ENCODE measurements around the gene ANAPC4. TPM values are rescaled to one million over a fixed set of nuclear protein-coding genes. Genes with fewer than 3 reads are reported as not detected.
A peak's percentile ranks its signal among the peaks of the same experiment; 100 is the strongest.
"Not testable (repeated sequence)": the region's sequence is repeated elsewhere in the genome, so short reads cannot be mapped to it uniquely, and the experiment has no call there.

Gene ANAPC4, protein sequence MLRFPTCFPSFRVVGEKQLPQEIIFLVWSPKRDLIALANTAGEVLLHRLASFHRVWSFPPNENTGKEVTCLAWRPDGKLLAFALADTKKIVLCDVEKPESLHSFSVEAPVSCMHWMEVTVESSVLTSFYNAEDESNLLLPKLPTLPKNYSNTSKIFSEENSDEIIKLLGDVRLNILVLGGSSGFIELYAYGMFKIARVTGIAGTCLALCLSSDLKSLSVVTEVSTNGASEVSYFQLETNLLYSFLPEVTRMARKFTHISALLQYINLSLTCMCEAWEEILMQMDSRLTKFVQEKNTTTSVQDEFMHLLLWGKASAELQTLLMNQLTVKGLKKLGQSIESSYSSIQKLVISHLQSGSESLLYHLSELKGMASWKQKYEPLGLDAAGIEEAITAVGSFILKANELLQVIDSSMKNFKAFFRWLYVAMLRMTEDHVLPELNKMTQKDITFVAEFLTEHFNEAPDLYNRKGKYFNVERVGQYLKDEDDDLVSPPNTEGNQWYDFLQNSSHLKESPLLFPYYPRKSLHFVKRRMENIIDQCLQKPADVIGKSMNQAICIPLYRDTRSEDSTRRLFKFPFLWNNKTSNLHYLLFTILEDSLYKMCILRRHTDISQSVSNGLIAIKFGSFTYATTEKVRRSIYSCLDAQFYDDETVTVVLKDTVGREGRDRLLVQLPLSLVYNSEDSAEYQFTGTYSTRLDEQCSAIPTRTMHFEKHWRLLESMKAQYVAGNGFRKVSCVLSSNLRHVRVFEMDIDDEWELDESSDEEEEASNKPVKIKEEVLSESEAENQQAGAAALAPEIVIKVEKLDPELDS
- total RNA-seq (2014; rRNA removed; shearing (Covaris generic); ENCODE audit: low replicate concordance), result 57.6 and 75.7 TPM in 2 replicates

- peak within 1 kb of the TSS; percentile 95 for H3K4me3 ChIP-seq (ENCODE audit: low read length)
- H4K20me1 ChIP-seq (ENCODE audit: insufficient read depth, low read depth, low read length), result no peaks in the 10 kb centered on the region
- peaks cover 15% of the 10 kb centered on the region; the same call in 1 of the 2 replicates for H3K36me3 ChIP-seq (ENCODE audit: insufficient read depth, low read length)
- H3K9me2 ChIP-seq (replicated peaks; ENCODE audit: insufficient read depth, low read length), result no peaks in the 10 kb centered on the region
- no peaks in the 10 kb centered on the region for H3K9me3 ChIP-seq (ENCODE audit: low read length)
- H3K79me2 ChIP-seq (ENCODE audit: low read length), result peaks cover 44% of the 10 kb centered on the region
- peak; percentile 99 for DNase-seq
- peak within 1 kb of the TSS; percentile 89 for H2AFZ ChIP-seq (ENCODE audit: low read length)
- H3K4me2 ChIP-seq (ENCODE audit: low read depth, low read length, poor library complexity, severe bottlenecking), result peak within 1 kb of the TSS; percentile 81
- peak within 1 kb of the TSS; percentile 10; the same call in 1 of the 2 replicates for H3K27ac ChIP-seq (ENCODE audit: low read length)
- H3K27me3 ChIP-seq (ENCODE audit: low read length), result no peaks in the 10 kb centered on the region
- peak within 1 kb of the TSS; percentile 89 for H3K9ac ChIP-seq (ENCODE audit: low read length)
- H3K4me1 ChIP-seq (ENCODE audit: low read length), result peaks cover 24% of the 10 kb centered on the region
These were observed at the start of gene ANAPC4 for GRCh38 chr4:25376754-25377571. TSS of gene ANAPC4 (plus strand) at chr4:25377263. CDS start at chr4:25377428, 165 bp downstream.

GRCh38 chr4:25328463-25328862, 48.6 kb upstream of the ANAPC4 start:
- not testable (repeated sequence) for H3K9me3 ChIP-seq (ENCODE audit: low read length); H3K9me2 ChIP-seq (replicated peaks; ENCODE audit: insufficient read depth, low read length); H3K27me3 ChIP-seq (ENCODE audit: low read length); H3K4me3 ChIP-seq (ENCODE audit: low read length); H2AFZ ChIP-seq (ENCODE audit: low read length); H3K9ac ChIP-seq (ENCODE audit: low read length); H3K36me3 ChIP-seq (ENCODE audit: insufficient read depth, low read length); H3K4me2 ChIP-seq (ENCODE audit: low read depth, low read length, poor library complexity, severe bottlenecking); H3K27ac ChIP-seq (ENCODE audit: low read length); H4K20me1 ChIP-seq (ENCODE audit: insufficient read depth, low read depth, low read length); DNase-seq; H3K4me1 ChIP-seq (ENCODE audit: low read length)
- H3K79me2 ChIP-seq (ENCODE audit: low read length), result peaks cover 31% of the 10 kb centered on the region

- H3K27ac ChIP-seq (ENCODE audit: low read length), result no peak overlapping the region
- no peak for DNase-seq
- no peaks in the 10 kb centered on the region for H3K9me2 ChIP-seq (replicated peaks; ENCODE audit: insufficient read depth, low read length)
- no peaks in the 10 kb centered on the region for H3K27me3 ChIP-seq (ENCODE audit: low read length)
- no peak overlapping the region for H3K9ac ChIP-seq (ENCODE audit: low read length)
- H2AFZ ChIP-seq (ENCODE audit: low read length), result no peak overlapping the region
- H3K9me3 ChIP-seq (ENCODE audit: low read length), result no peaks in the 10 kb centered on the region
- H4K20me1 ChIP-seq (ENCODE audit: insufficient read depth, low read depth, low read length), result no peaks in the 10 kb centered on the region
- no peaks in the 10 kb centered on the region for H3K4me1 ChIP-seq (ENCODE audit: low read length)
- H3K4me3 ChIP-seq (ENCODE audit: low read length), result no peak overlapping the region
- no peaks in the 10 kb centered on the region for H3K36me3 ChIP-seq (ENCODE audit: insufficient read depth, low read length)
- H3K79me2 ChIP-seq (ENCODE audit: low read length), result peaks cover 26% of the 10 kb centered on the region
- no peak overlapping the region for H3K4me2 ChIP-seq (ENCODE audit: low read depth, low read length, poor library complexity, severe bottlenecking)
These were observed 46.7 kb upstream of the ANAPC4 start for GRCh38 chr4:25330335-25330734.

DNA sequence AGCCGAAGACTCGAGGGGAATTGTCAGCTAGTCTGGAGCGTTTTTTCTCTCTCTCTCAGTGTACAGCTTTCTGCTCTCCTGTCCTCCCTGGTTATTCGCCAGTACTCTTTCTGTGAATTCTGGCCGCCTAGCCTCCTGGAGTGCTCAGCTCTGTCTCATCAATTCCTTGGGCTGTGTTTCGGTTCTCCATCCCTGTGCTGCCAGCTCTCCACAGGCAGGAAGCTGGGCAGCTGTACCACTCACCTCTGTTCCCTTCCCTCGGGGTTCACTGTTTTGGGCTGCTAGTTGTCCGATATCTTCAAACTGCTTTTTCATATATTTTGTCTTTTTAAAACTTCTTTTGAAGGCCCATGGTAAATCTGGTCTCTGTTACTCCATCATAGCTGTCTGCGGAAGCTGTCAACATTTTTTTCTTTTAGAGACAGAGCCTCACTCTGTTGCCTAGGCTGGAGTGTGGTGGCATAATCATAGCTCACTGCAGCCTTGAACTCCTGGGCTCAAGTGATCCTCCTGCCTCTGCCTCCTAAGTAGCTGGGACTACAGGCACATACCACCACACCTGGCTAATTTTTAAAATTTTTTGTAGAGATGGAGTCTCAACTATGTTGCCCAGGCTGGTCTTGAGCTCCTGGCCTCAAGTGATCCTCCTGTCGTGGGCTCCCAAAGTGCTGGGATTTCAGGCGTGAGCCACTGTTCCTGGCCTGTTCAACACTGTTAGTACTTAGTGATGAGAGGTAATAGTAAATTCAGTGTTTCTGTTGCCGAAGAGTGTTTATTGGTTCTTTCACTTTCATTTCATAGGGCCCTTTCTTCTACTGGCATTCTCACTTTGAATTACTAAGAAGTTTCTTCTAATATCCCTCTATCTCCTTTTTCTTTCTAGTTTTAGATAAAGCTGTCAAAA, 45.9 kb upstream of the ANAPC4 start:
- Histone ChIP-seq H3K27ac (ENCODE audit: low read length) (no peak overlapping the region), H3K9ac (ENCODE audit: low read length) (no peak overlapping the region), H3K4me1 (ENCODE audit: low read length) (no peaks in the 10 kb centered on the region), H3K4me2 (ENCODE audit: low read depth, low read length, poor library complexity, severe bottlenecking) (no peak overlapping the region), H2AFZ (ENCODE audit: low read length) (no peak overlapping the region), H3K79me2 (ENCODE audit: low read length) (peaks cover 21% of the 10 kb centered on the region), H3K9me2 (replicated peaks; ENCODE audit: insufficient read depth, low read length) (no peaks in the 10 kb centered on the region), H3K4me3 (ENCODE audit: low read length) (no peak overlapping the region), H4K20me1 (ENCODE audit: insufficient read depth, low read depth, low read length) (no peaks in the 10 kb centered on the region), H3K36me3 (ENCODE audit: insufficient read depth, low read length) (no peaks in the 10 kb centered on the region), H3K9me3 (ENCODE audit: low read length) (no peaks in the 10 kb centered on the region), H3K27me3 (ENCODE audit: low read length) (no peaks in the 10 kb centered on the region)
- no peak for DNase-seq

DNA sequence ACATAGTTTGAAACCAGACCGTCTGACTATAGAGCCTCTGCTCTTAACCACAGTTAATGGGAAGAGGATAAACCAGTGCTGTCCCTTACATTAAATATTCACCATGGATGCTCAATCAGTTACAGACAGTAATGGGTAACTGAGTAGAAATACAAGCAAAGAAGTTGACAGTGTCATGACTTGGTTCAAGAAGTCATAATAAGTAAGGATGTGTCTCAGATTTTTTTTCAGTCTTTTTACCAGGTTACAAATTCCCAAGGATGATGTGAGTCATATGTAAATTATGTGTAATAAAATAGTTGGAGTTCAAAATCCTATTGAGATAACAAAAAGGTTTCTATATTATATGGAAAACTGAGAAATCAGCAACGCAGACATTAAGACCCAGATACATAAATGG, 33.4 kb upstream of the ANAPC4 start:
- no peak overlapping the region for H3K4me3 ChIP-seq (ENCODE audit: low read length)
- no peaks in the 10 kb centered on the region for H3K9me3 ChIP-seq (ENCODE audit: low read length)
- DNase-seq, result no peak
- no peaks in the 10 kb centered on the region for H4K20me1 ChIP-seq (ENCODE audit: insufficient read depth, low read depth, low read length)
- H3K27ac ChIP-seq (ENCODE audit: low read length), result no peak overlapping the region
- H3K9ac ChIP-seq (ENCODE audit: low read length), result no peak overlapping the region
- H3K36me3 ChIP-seq (ENCODE audit: insufficient read depth, low read length), result peaks cover 26% of the 10 kb centered on the region
- H3K79me2 ChIP-seq (ENCODE audit: low read length), result peaks cover 40% of the 10 kb centered on the region
- H3K4me1 ChIP-seq (ENCODE audit: low read length), result no peaks in the 10 kb centered on the region
- H3K27me3 ChIP-seq (ENCODE audit: low read length), result no peaks in the 10 kb centered on the region
- no peak overlapping the region for H2AFZ ChIP-seq (ENCODE audit: low read length)
- no peaks in the 10 kb centered on the region for H3K9me2 ChIP-seq (replicated peaks; ENCODE audit: insufficient read depth, low read length)
- no peak overlapping the region for H3K4me2 ChIP-seq (ENCODE audit: low read depth, low read length, poor library complexity, severe bottlenecking)

- Histone ChIP-seq H3K4me2 (ENCODE audit: low read depth, low read length, poor library complexity, severe bottlenecking) (no peak overlapping the region), H3K9me3 (ENCODE audit: low read length) (no peaks in the 10 kb centered on the region), H3K27me3 (ENCODE audit: low read length) (no peaks in the 10 kb centered on the region), H3K27ac (ENCODE audit: low read length) (no peak overlapping the region), H4K20me1 (ENCODE audit: insufficient read depth, low read depth, low read length) (no peaks in the 10 kb centered on the region), H3K36me3 (ENCODE audit: insufficient read depth, low read length) (peaks cover 18% of the 10 kb centered on the region), H3K4me1 (ENCODE audit: low read length) (no peaks in the 10 kb centered on the region), H3K9me2 (replicated peaks; ENCODE audit: insufficient read depth, low read length) (no peaks in the 10 kb centered on the region), H2AFZ (ENCODE audit: low read length) (no peak overlapping the region), H3K79me2 (ENCODE audit: low read length) (peaks cover 27% of the 10 kb centered on the region), H3K9ac (ENCODE audit: low read length) (no peak overlapping the region), H3K4me3 (ENCODE audit: low read length) (no peak overlapping the region)
- no peak for DNase-seq
These were observed 31.3 kb upstream of the ANAPC4 start for GRCh38 chr4:25345744-25346143.

- peaks cover 16% of the 10 kb centered on the region for H3K79me2 ChIP-seq (ENCODE audit: low read length)
- no peaks in the 10 kb centered on the region for H3K9me2 ChIP-seq (replicated peaks; ENCODE audit: insufficient read depth, low read length)
- peaks cover 8% of the 10 kb centered on the region for H3K36me3 ChIP-seq (ENCODE audit: insufficient read depth, low read length)
- no peak overlapping the region for H2AFZ ChIP-seq (ENCODE audit: low read length)
- H4K20me1 ChIP-seq (ENCODE audit: insufficient read depth, low read depth, low read length), result no peaks in the 10 kb centered on the region
- H3K4me1 ChIP-seq (ENCODE audit: low read length), result no peaks in the 10 kb centered on the region
- no peak overlapping the region for H3K4me2 ChIP-seq (ENCODE audit: low read depth, low read length, poor library complexity, severe bottlenecking)
- no peak overlapping the region for H3K4me3 ChIP-seq (ENCODE audit: low read length)
- H3K27me3 ChIP-seq (ENCODE audit: low read length), result no peaks in the 10 kb centered on the region
- DNase-seq, result no peak
- no peak overlapping the region for H3K27ac ChIP-seq (ENCODE audit: low read length)
- no peaks in the 10 kb centered on the region for H3K9me3 ChIP-seq (ENCODE audit: low read length)
- no peak overlapping the region for H3K9ac ChIP-seq (ENCODE audit: low read length)
These were observed 30.1 kb upstream of the ANAPC4 start for GRCh38 chr4:25346913-25347312.

All from Karpas-422 (cell line).